GM23248 (cell line): ENCODE results near the gene MMP3.

Experiments used
- EZH2 ChIP-seq: fragments of 200-600 bp; sonication (generic); IDR thresholded peaks from 2 replicates; pipeline ENCODE4 v1.6.1; 2018; ENCODE audit warnings: antibody characterized with exemption, mild to moderate bottlenecking; ENCODE audit not compliant: insufficient read depth, poor library complexity, severe bottlenecking
- EZH2phosphoT487 ChIP-seq: fragments of 200-600 bp; sonication (generic); IDR thresholded peaks from 2 replicates; pipeline ENCODE4 v1.6.1; 2018; ENCODE audit warnings: antibody characterized with exemption, moderate library complexity, mild to moderate bottlenecking, low read depth; ENCODE audit not compliant: insufficient read depth

DNA sequence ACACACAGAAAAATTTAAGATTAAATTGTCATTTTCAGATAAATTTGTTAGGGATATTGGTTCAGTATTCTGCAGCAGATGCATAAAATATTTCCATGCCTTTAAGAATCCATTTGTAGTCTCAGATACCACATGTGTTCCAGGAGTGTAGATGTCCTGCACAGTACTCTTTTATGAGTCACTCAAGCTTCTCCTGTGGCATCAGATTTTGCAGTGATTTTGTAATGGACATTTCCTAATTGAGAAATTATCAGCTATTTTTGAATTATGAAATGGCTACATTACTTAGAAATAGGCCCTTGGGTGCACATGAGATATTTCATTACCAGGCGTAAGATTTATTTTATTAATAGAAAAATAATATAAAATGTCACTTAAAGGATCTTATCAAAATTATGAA, 18.9 kb downstream of the MMP3 start:
- TF ChIP-seq EZH2 (no peak), EZH2phosphoT487 (no peak)
